CD4-positive, alpha-beta T cell treated with Interferon gamma for 1 hour (primary cell): Measurements from ENCODE around the gene HS3ST5.
"Not testable (repeated sequence)": the region's sequence is repeated elsewhere in the genome, so short reads cannot be mapped to it uniquely, and the experiment has no call there.

Source experiments
- DNase-seq: peaks from one replicate; pipeline ENCODE4 v3.0.0-alpha.2; 2020

Gene HS3ST5

DNA sequence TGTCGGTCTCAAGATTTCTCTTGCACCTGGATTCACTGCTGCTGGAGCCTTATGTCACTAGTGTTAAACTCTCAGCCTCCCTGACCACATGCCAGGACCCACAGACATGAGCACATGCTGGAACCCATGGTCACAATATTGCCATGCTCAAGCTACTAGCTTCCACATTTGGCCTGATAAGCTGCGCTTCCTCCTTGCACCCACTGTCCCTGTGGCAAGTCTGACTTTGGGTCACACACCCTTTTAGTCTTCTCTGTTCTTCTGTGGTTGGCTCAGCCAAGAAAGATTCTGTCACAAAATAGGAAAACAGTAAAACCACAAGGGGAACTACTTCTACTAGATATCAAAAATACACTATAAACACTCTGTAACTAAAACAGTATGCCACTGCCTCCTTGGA, 303.0 kb downstream of the HS3ST5 start:
- no peak for DNase-seq

DNA sequence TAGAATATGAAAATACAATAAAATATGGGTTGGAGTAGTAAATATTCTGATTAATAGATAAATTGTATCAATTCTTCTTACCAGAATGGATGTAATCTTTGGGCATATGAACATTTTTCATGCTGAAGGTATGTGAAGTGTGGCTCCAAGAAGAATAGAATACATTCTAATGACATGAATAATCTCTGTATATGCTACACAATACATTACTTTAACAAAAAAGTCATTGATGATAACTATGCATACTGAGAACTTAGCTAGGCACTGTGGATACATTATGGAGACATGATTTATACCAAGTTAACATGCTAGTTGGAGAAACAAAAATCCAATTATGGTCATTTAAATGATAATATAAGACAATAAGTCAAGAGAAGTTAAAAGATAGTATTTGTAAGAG, 309.2 kb downstream of the HS3ST5 start:
- DNase-seq = no peak

- no peak for DNase-seq
Measured at GRCh38 chr6:114032721-114033120, 310.1 kb downstream of the HS3ST5 start.

- no peak for DNase-seq
Measured at GRCh38 chr6:114030767-114031166, 312.1 kb downstream of the HS3ST5 start.

GRCh38 chr6:114024746-114025145, 318.1 kb downstream of the HS3ST5 start:
- no peak for DNase-seq

GRCh38 chr6:114020196-114020595, 322.6 kb downstream of the HS3ST5 start:
- DNase-seq = no peak

DNA sequence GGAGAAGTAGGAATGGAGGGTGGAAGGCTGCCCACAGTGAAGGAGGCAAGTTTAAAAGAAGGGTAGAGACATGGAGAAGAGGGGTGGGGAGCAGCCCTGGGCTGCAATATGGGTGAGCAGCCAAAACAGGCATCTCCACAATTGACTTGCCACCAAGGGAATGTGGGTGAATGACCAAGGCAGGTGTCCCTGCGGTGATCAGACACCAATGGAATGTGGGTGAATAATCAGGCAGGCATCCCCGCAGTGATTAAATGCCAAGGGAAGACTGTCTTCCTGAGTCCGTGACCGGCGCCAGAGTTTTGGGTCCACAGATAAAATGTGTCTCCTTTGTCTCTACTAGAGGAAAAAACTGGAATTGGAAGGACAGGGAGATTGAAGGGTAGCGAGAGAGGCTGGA, 325.7 kb downstream of the HS3ST5 start:
- DNase-seq = not testable (repeated sequence)

DNA sequence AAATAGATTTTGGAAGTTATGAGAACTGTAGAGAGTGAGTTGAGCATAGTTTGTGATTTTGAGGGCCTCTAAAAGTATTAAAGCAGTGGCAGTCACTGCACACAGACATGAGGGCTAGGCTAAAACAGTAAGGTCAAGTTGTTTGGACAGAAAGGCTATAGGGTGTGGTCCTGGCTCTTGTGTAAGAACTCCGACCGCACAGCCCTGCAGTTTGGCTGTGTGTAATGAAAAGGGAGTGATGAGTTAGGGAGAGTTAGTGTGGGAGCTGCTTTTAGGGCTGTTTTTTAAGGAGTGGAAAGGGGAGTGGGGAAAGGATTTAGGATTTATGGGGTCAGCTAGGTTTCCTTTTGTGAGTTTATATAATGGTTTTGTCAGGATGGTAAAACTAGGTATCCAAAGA, 328.7 kb downstream of the HS3ST5 start:
- not testable (repeated sequence) for DNase-seq

GRCh38 chr6:114011486-114011885, 331.3 kb downstream of the HS3ST5 start:
- DNase-seq = not testable (repeated sequence)

GRCh38 chr6:114010540-114010939, 332.3 kb downstream of the HS3ST5 start:
- no peak for DNase-seq

GRCh38 chr6:114009192-114009591, 333.6 kb downstream of the HS3ST5 start:
- DNase-seq = no peak

GRCh38 chr6:114008331-114008730, 334.5 kb downstream of the HS3ST5 start:
- no peak for DNase-seq

GRCh38 chr6:114007516-114007915, 335.3 kb downstream of the HS3ST5 start:
- DNase-seq = no peak
